IMR-90 (cell line): ENCODE data around the gene RAB3C. TPM values are rescaled to one million over a fixed set of nuclear protein-coding genes. Genes with fewer than 3 reads are reported as not detected.

Source experiments
- ATAC-seq: fragments of 200-7000 bp; cut with Tn5 transposase; 2 replicates; pipeline ENCODE4 v1.9.1; 2020; ENCODE audit warnings: low read depth, mild to moderate bottlenecking, moderate library complexity
- BruUV-seq: library from RNA; stranded (reverse); fragments of 400-500 nt; replicated peaks from 2 replicates; lab custom pipeline; 2021; lab: Mats Ljungman, UMichigan
- CTCF ChIA-PET: fragments of 300-600 bp; formaldehyde crosslinking; extraction: SDS; loops from one replicate; lab custom pipeline; 2021; ENCODE audit warnings: antibody characterized with exemption; lab: Yijun Ruan, JAX
- POLR2A ChIA-PET: fragments of 300-600 bp; sonication (Branson Sonifier 250); formaldehyde crosslinking; loops from one replicate; lab custom pipeline; 2022; ENCODE audit warnings: antibody characterized with exemption; ENCODE audit not compliant: unreplicated experiment; lab: Charles Lee
- DNase-seq: peaks from one replicate; pipeline ENCODE4 v3.0.0; 2013
- H2AFZ ChIP-seq: replicated peaks from 2 replicates; pipeline ENCODE3; 2013; ENCODE audit warnings: low read length, mild to moderate bottlenecking; ENCODE audit not compliant: poor library complexity
- H2AK5ac ChIP-seq: 2 replicates; pipeline ENCODE4 v1.6.1; 2013; ENCODE audit warnings: low read depth, low read length, inconsistent platforms
- H2AK9ac ChIP-seq: replicated peaks from 2 replicates; pipeline ENCODE3; 2013; ENCODE audit warnings: mild to moderate bottlenecking, low read depth, low read length, moderate library complexity; ENCODE audit not compliant: poor library complexity
- H2BK120ac ChIP-seq: 2 replicates; pipeline ENCODE4 v1.6.1; 2013; ENCODE audit warnings: low read depth, low read length, inconsistent platforms
- H2BK15ac ChIP-seq: 3 replicates; pipeline ENCODE4 v1.6.1; 2013; ENCODE audit warnings: low read depth, low read length, inconsistent platforms
- H2BK20ac ChIP-seq: 2 replicates; pipeline ENCODE4 v1.6.1; 2013; ENCODE audit warnings: low read depth, mild to moderate bottlenecking, inconsistent platforms, low read length, moderate library complexity
- H2BK5ac ChIP-seq: 2 replicates; pipeline ENCODE4 v1.6.1; 2013; ENCODE audit warnings: mild to moderate bottlenecking, low read depth, low read length, inconsistent platforms; ENCODE audit not compliant: poor library complexity, severe bottlenecking
- H3K14ac ChIP-seq: replicated peaks from 2 replicates; pipeline ENCODE4 v1.6.1; 2013; ENCODE audit warnings: low read depth, low read length, inconsistent platforms
- H3K18ac ChIP-seq: 2 replicates; pipeline ENCODE4 v1.6.1; 2013; ENCODE audit warnings: low read depth, low read length, control low read depth
- H3K23ac ChIP-seq: 2 replicates; pipeline ENCODE4 v1.6.1; 2013; ENCODE audit warnings: low read depth, low read length, inconsistent platforms
- H3K27ac ChIP-seq: 2 replicates; pipeline ENCODE4 v1.5.1; 2013; ENCODE audit warnings: mild to moderate bottlenecking, control low read depth, low read length; ENCODE audit not compliant: insufficient read depth
- H3K27me3 ChIP-seq: 2 replicates; pipeline ENCODE4 v1.6.1; 2013; ENCODE audit warnings: low read length; ENCODE audit not compliant: control insufficient read depth, insufficient read depth
- H3K36me3 ChIP-seq: 2 replicates; pipeline ENCODE4 v1.6.1; 2013; ENCODE audit warnings: low read length, mixed read lengths; ENCODE audit not compliant: control insufficient read depth, insufficient read depth
- H3K4ac ChIP-seq: 2 replicates; pipeline ENCODE4 v1.6.1; 2013; ENCODE audit warnings: low read depth, low read length, inconsistent platforms
- H3K4me1 ChIP-seq: 2 replicates; pipeline ENCODE4 v1.6.1; 2013; ENCODE audit warnings: low read length, mixed read lengths; ENCODE audit not compliant: control insufficient read depth, insufficient read depth
- H3K4me2 ChIP-seq: 2 replicates; pipeline ENCODE4 v1.6.1; 2013; ENCODE audit warnings: low read depth, mild to moderate bottlenecking, control low read depth, low read length, moderate library complexity
- H3K4me3 ChIP-seq: 2 replicates; pipeline ENCODE4 v1.5.1; 2013; ENCODE audit warnings: low read depth, mild to moderate bottlenecking, control low read depth, low read length, moderate library complexity; ENCODE audit not compliant: insufficient read depth
- H3K56ac ChIP-seq: 2 replicates; pipeline ENCODE4 v1.6.1; 2013; ENCODE audit warnings: low read length, inconsistent platforms; ENCODE audit not compliant: insufficient read depth; ENCODE audit errors: extremely low read depth
- H3K79me1 ChIP-seq, 2 experiments: 2 replicates each; pipeline ENCODE4 v1.6.1; 2013; ENCODE audit warnings: low read length in 2 of 2, inconsistent platforms in 1 of 2, low read depth in 1 of 2
- H3K9ac ChIP-seq: 2 replicates; pipeline ENCODE4 v1.6.1; 2013; ENCODE audit warnings: low read depth, low read length, control low read depth
- H3K9me1 ChIP-seq: 2 replicates; pipeline ENCODE4 v1.6.1; 2013; ENCODE audit warnings: low read length, inconsistent platforms; ENCODE audit not compliant: insufficient read depth
- H3K9me3 ChIP-seq: 2 replicates; pipeline ENCODE4 v1.6.1; 2013; ENCODE audit warnings: low read length; ENCODE audit not compliant: control insufficient read depth, insufficient read depth
- H4K20me1 ChIP-seq: 2 replicates; pipeline ENCODE4 v1.6.1; 2013; ENCODE audit warnings: low read length, inconsistent platforms; ENCODE audit not compliant: insufficient read depth
- H4K5ac ChIP-seq: 2 replicates; pipeline ENCODE4 v1.6.1; 2013; ENCODE audit warnings: mild to moderate bottlenecking, low read depth, low read length, control low read depth
- H4K8ac ChIP-seq, 2 experiments: 2 replicates each; pipeline ENCODE4 v1.6.1; 2013; ENCODE audit warnings: low read depth in 2 of 2, low read length in 2 of 2, control low read depth in 1 of 2, inconsistent platforms in 1 of 2
- H4K91ac ChIP-seq: 2 replicates; pipeline ENCODE4 v1.6.1; 2013; ENCODE audit warnings: low read depth, low read length, inconsistent platforms; ENCODE audit not compliant: insufficient read depth
- BHLHE40 ChIP-seq: fragments of 150-350 bp; IDR thresholded peaks from 2 replicates; pipeline ENCODE4 v1.6.1; 2016; ENCODE audit warnings: mild to moderate bottlenecking, low read depth, low read length
- CEBPB ChIP-seq: IDR thresholded peaks from 2 replicates; pipeline ENCODE4 v1.6.1; 2012; ENCODE audit warnings: low read depth, low read length, improper control_type of control experiment
- CHD1 ChIP-seq: IDR thresholded peaks from 2 replicates; pipeline ENCODE4 v1.6.1; 2012; ENCODE audit warnings: low read depth, low read length, improper control_type of control experiment
- CTCF ChIP-seq: conservative IDR thresholded peaks from 2 replicates; pipeline ENCODE4 v1.5.1; 2012; ENCODE audit warnings: mild to moderate bottlenecking, low read depth, low read length, improper control_type of control experiment
- FOS ChIP-seq: fragments of 150-350 bp; IDR thresholded peaks from 2 replicates; pipeline ENCODE4 v1.6.1; 2016; ENCODE audit warnings: low read depth, low read length
- MAFK ChIP-seq: IDR thresholded peaks from 2 replicates; pipeline ENCODE4 v1.6.1; 2012; ENCODE audit warnings: low read depth, low read length, improper control_type of control experiment
- MAZ ChIP-seq: IDR thresholded peaks from 2 replicates; pipeline ENCODE4 v1.6.1; 2012; ENCODE audit warnings: low read depth, mild to moderate bottlenecking, low read length, improper control_type of control experiment, moderate library complexity, borderline replicate concordance
- MXI1 ChIP-seq: IDR thresholded peaks from 2 replicates; pipeline ENCODE4 v1.6.1; 2012; ENCODE audit warnings: low read depth, mild to moderate bottlenecking, low read length, moderate library complexity, borderline replicate concordance
- NFE2L2 ChIP-seq: fragments of 150-350 bp; IDR thresholded peaks from 2 replicates; pipeline ENCODE4 v1.6.1; 2016; ENCODE audit warnings: low read depth, mild to moderate bottlenecking, low read length
- POLR2A ChIP-seq: IDR thresholded peaks from 2 replicates; pipeline ENCODE4 v1.6.1; 2012; ENCODE audit warnings: mild to moderate bottlenecking, low read depth, low read length
- RAD21 ChIP-seq: IDR thresholded peaks from 2 replicates; pipeline ENCODE4 v1.6.1; 2012; ENCODE audit warnings: low read length, improper control_type of control experiment
- RCOR1 ChIP-seq: IDR thresholded peaks from 2 replicates; pipeline ENCODE4 v1.6.1; 2012; ENCODE audit warnings: mild to moderate bottlenecking, low read length, improper control_type of control experiment; ENCODE audit not compliant: insufficient replicate concordance
- RFX5 ChIP-seq: IDR thresholded peaks from 2 replicates; pipeline ENCODE4 v1.8.0; 2012; ENCODE audit warnings: low read depth, mild to moderate bottlenecking, low read length, moderate library complexity
- SMC3 ChIP-seq: fragments of 150-350 bp; IDR thresholded peaks from 2 replicates; pipeline ENCODE4 v1.6.1; 2016; ENCODE audit warnings: low read depth, mild to moderate bottlenecking, antibody characterized with exemption, low read length, moderate library complexity
- USF2 ChIP-seq: fragments of 150-350 bp; IDR thresholded peaks from 2 replicates; pipeline ENCODE4 v1.6.1; 2017; ENCODE audit warnings: mild to moderate bottlenecking, antibody characterized with exemption, low read length, low read depth
- WGBS, 2 experiments: methylation state at CpG; one replicate each; pipeline versions ENCODE4 v1.1.5 to v1.1.7; 2013; ENCODE audit warnings: missing lambda C conversion rate in 2 of 2; ENCODE audit not compliant: insufficient read length in 1 of 2; ENCODE audit errors: extremely low coverage in 2 of 2; 5-methylcytosine and 5-hydroxymethylcytosine counted together
- dilution Hi-C: fragments of 300-500 bp; cut with HindIII; formaldehyde crosslinking; loops from one replicate; pipeline ENCODE4 v1.14.3; 2018; ENCODE audit warnings: low sequenced_read_pairs; ENCODE audit not compliant: unreplicated experiment
- in situ Hi-C: fragments of 300-500 bp; cut with MboI; formaldehyde crosslinking; loops from 3 replicates; pipeline ENCODE4 v1.14.3; 2019; ENCODE audit warnings: low sequenced_read_pairs, inconsistent platforms, mixed read lengths
- intact Hi-C: fragments of 100-400 bp; cut with micrococcal nuclease; formaldehyde crosslinking; loops from 2 replicates; pipeline ENCODE4 v1.10.0; 2022
- polyA plus RNA-seq, 3 experiments: library from polyadenylated mRNA; depleted of rRNA; stranded (reverse); fragments of >200 nt; gene quantifications; 2 replicates each; pipeline ENCODE4 v1.2.3, GENCODE V29; 2012; ENCODE audit warnings: low replicate concordance in 1 of 3
- total RNA-seq: library from RNA; depleted of rRNA; stranded (reverse); fragments of >200 nt; gene quantifications from 2 replicates; pipeline ENCODE4 v1.2.3, GENCODE V29; 2012
- TF ChIP-seq, protein P1 (sequence below): fragments of 150-350 bp; IDR thresholded peaks from 2 replicates; pipeline ENCODE4 v1.6.1; 2016; ENCODE audit warnings: low read depth, mild to moderate bottlenecking, low read length, moderate library complexity, borderline replicate concordance

The RAB3C gene
- total and polyA plus RNA-seq, 2 of the 4 experiments (the other 2 are of a cell fraction): not detected

DNA sequence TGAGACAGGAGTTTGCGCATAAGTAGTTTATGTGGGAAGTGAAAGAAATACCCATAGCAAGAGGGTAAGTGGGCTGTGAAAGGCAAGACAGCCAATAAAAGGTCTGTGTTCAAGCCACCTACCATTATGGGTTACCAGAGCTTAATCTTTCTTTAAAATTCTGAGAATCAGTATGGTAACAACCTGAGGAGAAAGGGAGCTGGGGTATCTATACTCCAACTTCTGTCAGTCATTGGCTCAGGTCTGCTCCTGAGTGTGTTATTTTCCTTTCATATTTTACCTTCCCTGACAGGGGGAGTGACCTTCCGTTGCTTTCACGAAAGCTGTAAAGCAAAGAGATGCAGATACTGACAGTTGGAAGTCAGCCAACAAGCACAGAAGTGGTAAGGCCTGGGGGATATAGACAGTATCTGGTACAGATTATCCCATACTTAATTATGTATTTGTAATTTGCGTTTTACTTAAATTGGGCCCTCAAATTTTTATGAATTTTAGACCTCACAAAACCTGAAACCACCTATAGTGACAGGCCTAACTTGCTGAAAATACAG is 233.4 kb downstream of the RAB3C start:
- Histone ChIP-seq H3K36me3 (no peaks in the 10 kb centered on the region), H4K8ac (no peak overlapping the region), H3K4ac (no peak overlapping the region), H3K56ac (no peak overlapping the region), H3K9ac (no peak overlapping the region), H3K9me1 (no peaks in the 10 kb centered on the region), H2AK9ac (no peak overlapping the region), H3K14ac (no peak overlapping the region), H2AFZ (no peak overlapping the region), H2BK5ac (no peak overlapping the region), H3K27ac (no peak overlapping the region), H4K20me1 (no peaks in the 10 kb centered on the region), H3K23ac (no peak overlapping the region), H3K9me3 (no peaks in the 10 kb centered on the region), H3K79me1 (no peaks in the 10 kb centered on the region), H2BK15ac (no peak overlapping the region), H4K91ac (no peak overlapping the region), H4K5ac (no peak overlapping the region), H3K4me3 (no peak overlapping the region), H3K4me2 (no peak overlapping the region), H3K18ac (no peak overlapping the region), H3K27me3 (no peaks in the 10 kb centered on the region), H3K4me1 (no peaks in the 10 kb centered on the region), H2BK120ac (no peak overlapping the region), H2BK20ac (no peak overlapping the region), H2AK5ac (no peak overlapping the region)
- CTCF ChIA-PET: no interaction called here
- intact Hi-C loops: no loop called here
- dilution Hi-C loops: no loop called here
- BruUV-seq: no TSS peak
- TF ChIP-seq MAFK (no peak), POLR2A (no peak), USF2 (no peak), RAD21 (no peak), CHD1 (no peak), RFX5 (no peak), CTCF (no peak), FOS (no peak), CEBPB (no peak), BHLHE40 (no peak), MXI1 (no peak), SMC3 (no peak), MAZ (no peak), NFE2L2 (no peak), RCOR1 (no peak)
- TF ChIP-seq, protein P1, sequence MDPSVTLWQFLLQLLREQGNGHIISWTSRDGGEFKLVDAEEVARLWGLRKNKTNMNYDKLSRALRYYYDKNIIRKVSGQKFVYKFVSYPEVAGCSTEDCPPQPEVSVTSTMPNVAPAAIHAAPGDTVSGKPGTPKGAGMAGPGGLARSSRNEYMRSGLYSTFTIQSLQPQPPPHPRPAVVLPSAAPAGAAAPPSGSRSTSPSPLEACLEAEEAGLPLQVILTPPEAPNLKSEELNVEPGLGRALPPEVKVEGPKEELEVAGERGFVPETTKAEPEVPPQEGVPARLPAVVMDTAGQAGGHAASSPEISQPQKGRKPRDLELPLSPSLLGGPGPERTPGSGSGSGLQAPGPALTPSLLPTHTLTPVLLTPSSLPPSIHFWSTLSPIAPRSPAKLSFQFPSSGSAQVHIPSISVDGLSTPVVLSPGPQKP: no peak
- no peak for DNase-seq
- no peak for ATAC-seq
- POLR2A ChIA-PET: no interaction called here
- no CpG with 5 or more reads among the region's 4 CpGs for WGBS, 2 experiments
- in situ Hi-C loops: no loop called here
